ENCODE data around the gene CFAP20. TPM values are rescaled to one million over a fixed set of nuclear protein-coding genes. Genes with fewer than 3 reads are reported as not detected.

CFAP20 gene
- polyA plus RNA-seq (ENCODE audit: low read depth in 6 of 6), result 10 to 100 TPM; 23.6 to 41.9 (median 32.6) TPM

GRCh38 chr16:58129097-58129936 lies at the start of gene CFAP20:
Gene CFAP20, minus strand, starts transcription at chr16:58129381. Its CDS starts 266 bp downstream, at chr16:58129115.
- peaks cover 0 to 1% (median 0%) of the 10 kb centered on the region in 7 donors for H3K9me3 Mint-ChIP-seq
- DNase-seq, result peak; percentile 97
- peaks cover 28 to 42% (median 34%) of the 10 kb centered on the region in 3 donors for H3K4me1 Mint-ChIP-seq
- ATAC-seq (ENCODE audit: low read depth in 2 of 2), result peak; percentile 82 to 83
- H3K27me3 Mint-ChIP-seq, result no peaks in the 10 kb centered on the region
- H3K4me3 Mint-ChIP-seq, result peak within 1 kb of the TSS; percentile 87 to 99 (median 96)
- H3K27ac Mint-ChIP-seq, result peak within 1 kb of the TSS; percentile 94 to 99 (median 98)
- no peaks in the 10 kb centered on the region for H3K36me3 Mint-ChIP-seq

- H3K27me3 Mint-ChIP-seq, result no peaks in the 10 kb centered on the region
- no peak overlapping the region for H3K27ac Mint-ChIP-seq
- no peaks in the 10 kb centered on the region for H3K9me3 Mint-ChIP-seq
- peaks cover 0 to 14% (median 10%) of the 10 kb centered on the region in 3 donors for H3K4me1 Mint-ChIP-seq
- H3K4me3 Mint-ChIP-seq, result no peak overlapping the region
- DNase-seq, result no peak
- peaks cover 30 to 31% of the 10 kb centered on the region in 2 donors for H3K36me3 Mint-ChIP-seq
- ATAC-seq (ENCODE audit: low read depth in 2 of 2), result no peak
Observed at GRCh38 chr16:58177353-58177710, 48.2 kb upstream of the CFAP20 start.

- Mint-ChIP-seq H3K4me3 (no peak overlapping the region), H3K36me3 (peaks cover 28 to 31% of the 10 kb centered on the region in 2 donors), H3K9me3 (no peaks in the 10 kb centered on the region), H3K27me3 (no peaks in the 10 kb centered on the region), H3K4me1 (peaks cover 0 to 14% (median 10%) of the 10 kb centered on the region in 3 donors), H3K27ac (peak overlapping the region in 1 of 6 donors; percentile 9)
- DNase-seq (no peak), ATAC-seq (ENCODE audit: low read depth in 2 of 2) (no peak)
Observed at GRCh38 chr16:58176608-58177352, 47.6 kb upstream of the CFAP20 start.

GRCh38 chr16:58170223-58170622 lies 41.0 kb upstream of the CFAP20 start:
- H3K36me3 Mint-ChIP-seq, result peaks cover 15 to 36% of the 10 kb centered on the region in 2 donors
- no peak for DNase-seq
- peaks cover 0 to 3% (median 0%) of the 10 kb centered on the region in 3 donors for H3K4me1 Mint-ChIP-seq
- no peak overlapping the region for H3K4me3 Mint-ChIP-seq
- H3K9me3 Mint-ChIP-seq, result no peaks in the 10 kb centered on the region
- no peaks in the 10 kb centered on the region for H3K27me3 Mint-ChIP-seq
- ATAC-seq (ENCODE audit: low read depth in 2 of 2), result no peak
- no peak overlapping the region for H3K27ac Mint-ChIP-seq

GRCh38 chr16:58160855-58161254 lies 31.7 kb upstream of the CFAP20 start:
- peaks cover 21 to 31% of the 10 kb centered on the region in 2 donors for H3K36me3 Mint-ChIP-seq
- H3K27me3 Mint-ChIP-seq, result no peaks in the 10 kb centered on the region
- DNase-seq (no peak), ATAC-seq (ENCODE audit: low read depth in 2 of 2) (no peak)
- no peaks in the 10 kb centered on the region for H3K4me1 Mint-ChIP-seq
- H3K27ac Mint-ChIP-seq, result no peak overlapping the region
- no peak overlapping the region for H3K4me3 Mint-ChIP-seq
- no peaks in the 10 kb centered on the region for H3K9me3 Mint-ChIP-seq

- DNase-seq, result no peak
- Mint-ChIP-seq H3K9me3 (no peaks in the 10 kb centered on the region), H3K27me3 (no peaks in the 10 kb centered on the region), H3K4me3 (no peak overlapping the region), H3K4me1 (no peaks in the 10 kb centered on the region), H3K27ac (no peak overlapping the region), H3K36me3 (peaks cover 9 to 14% of the 10 kb centered on the region in 2 donors)
- no peak for ATAC-seq (ENCODE audit: low read depth in 2 of 2)
Observed at GRCh38 chr16:58158725-58159124, 29.5 kb upstream of the CFAP20 start.

GRCh38 chr16:58157951-58158540 lies 28.9 kb upstream of the CFAP20 start:
- Mint-ChIP-seq H3K4me3 (no peak overlapping the region), H3K27ac (peak overlapping the region in 1 of 6 donors; percentile 35), H3K36me3 (peaks cover 9 to 14% of the 10 kb centered on the region in 2 donors), H3K4me1 (no peaks in the 10 kb centered on the region), H3K9me3 (no peaks in the 10 kb centered on the region), H3K27me3 (no peaks in the 10 kb centered on the region)
- DNase-seq (no peak), ATAC-seq (ENCODE audit: low read depth in 2 of 2) (no peak)

GRCh38 chr16:58157239-58157638 lies 28.1 kb upstream of the CFAP20 start:
- Mint-ChIP-seq H3K27me3 (no peaks in the 10 kb centered on the region), H3K4me1 (no peaks in the 10 kb centered on the region), H3K36me3 (peaks cover 9 to 14% of the 10 kb centered on the region in 2 donors), H3K4me3 (no peak overlapping the region), H3K9me3 (no peaks in the 10 kb centered on the region), H3K27ac (no peak overlapping the region)
- DNase-seq (no peak), ATAC-seq (ENCODE audit: low read depth in 2 of 2) (no peak)

- ATAC-seq (ENCODE audit: low read depth in 2 of 2), result no peak
- no peak for DNase-seq
- no peak overlapping the region for H3K27ac Mint-ChIP-seq
- no peaks in the 10 kb centered on the region for H3K9me3 Mint-ChIP-seq
- H3K4me3 Mint-ChIP-seq, result no peak overlapping the region
- peaks cover 0 to 9% of the 10 kb centered on the region in 2 donors for H3K36me3 Mint-ChIP-seq
- no peaks in the 10 kb centered on the region for H3K27me3 Mint-ChIP-seq
- no peaks in the 10 kb centered on the region for H3K4me1 Mint-ChIP-seq
Observed at GRCh38 chr16:58155839-58156238, 26.7 kb upstream of the CFAP20 start.

- no peaks in the 10 kb centered on the region for H3K4me1 Mint-ChIP-seq
- no peaks in the 10 kb centered on the region for H3K9me3 Mint-ChIP-seq
- no peak overlapping the region for H3K4me3 Mint-ChIP-seq
- no peak overlapping the region for H3K27ac Mint-ChIP-seq
- no peak for DNase-seq
- ATAC-seq (ENCODE audit: low read depth in 2 of 2), result no peak
- peaks cover 0 to 9% of the 10 kb centered on the region in 2 donors for H3K36me3 Mint-ChIP-seq
- no peaks in the 10 kb centered on the region for H3K27me3 Mint-ChIP-seq
Observed at GRCh38 chr16:58154345-58154744, 25.2 kb upstream of the CFAP20 start.

- H3K4me1 Mint-ChIP-seq, result peaks cover 0 to 4% (median 0%) of the 10 kb centered on the region in 3 donors
Observed at GRCh38 chr16:58152246-58152868, 23.2 kb upstream of the CFAP20 start.

GRCh38 chr16:58148526-58148925 lies 19.3 kb upstream of the CFAP20 start:
- H3K4me1 Mint-ChIP-seq, result peaks cover 0 to 8% (median 1%) of the 10 kb centered on the region in 3 donors
- H3K36me3 Mint-ChIP-seq, result peaks cover 23 to 44% of the 10 kb centered on the region in 2 donors
- H3K9me3 Mint-ChIP-seq, result peaks cover 0 to 4% (median 0%) of the 10 kb centered on the region in 7 donors
- no peak for ATAC-seq (ENCODE audit: low read depth in 2 of 2)
- H3K4me3 Mint-ChIP-seq, result no peak overlapping the region
- H3K27ac Mint-ChIP-seq, result peak overlapping the region in 1 of 6 donors; percentile 46
- no peak for DNase-seq
- H3K27me3 Mint-ChIP-seq, result no peaks in the 10 kb centered on the region

More at GRCh38 chr16:58152246-58152868, 23.2 kb upstream of the CFAP20 start:
- H3K36me3 Mint-ChIP-seq, result peaks cover 0 to 7% of the 10 kb centered on the region in 2 donors
- H3K9me3 Mint-ChIP-seq, result no peaks in the 10 kb centered on the region
- no peaks in the 10 kb centered on the region for H3K27me3 Mint-ChIP-seq
- no peak overlapping the region for H3K4me3 Mint-ChIP-seq
- no peak for ATAC-seq (ENCODE audit: low read depth in 2 of 2)
- no peak for DNase-seq
- H3K27ac Mint-ChIP-seq, result no peak overlapping the region

- Mint-ChIP-seq H3K36me3 (peaks cover 26 to 47% of the 10 kb centered on the region in 2 donors), H3K4me1 (peaks cover 0 to 8% (median 1%) of the 10 kb centered on the region in 3 donors), H3K4me3 (no peak overlapping the region), H3K9me3 (peaks cover 0 to 5% (median 0%) of the 10 kb centered on the region in 7 donors), H3K27me3 (no peaks in the 10 kb centered on the region), H3K27ac (peak overlapping the region in 1 of 6 donors; percentile 46)
- DNase-seq (no peak), ATAC-seq (ENCODE audit: low read depth in 2 of 2) (no peak)
Observed at GRCh38 chr16:58148099-58148498, 18.9 kb upstream of the CFAP20 start.
